GM06990 (cell line): Measurements from ENCODE around the gene MED12.

Experiments used
- DNase-seq: peaks from one replicate; pipeline ENCODE4 v3.0.0-alpha.2; 2011; ENCODE audit not compliant: insufficient read length; ENCODE audit errors: extremely low read depth
- H3K27me3 ChIP-seq: replicated peaks from 2 replicates; pipeline ENCODE4 v1.6.0; 2011; ENCODE audit warnings: low read length; ENCODE audit not compliant: control insufficient read depth, insufficient read depth
- H3K36me3 ChIP-seq: 2 replicates; pipeline ENCODE4 v1.5.1; 2011; ENCODE audit warnings: low read length; ENCODE audit not compliant: control insufficient read depth, insufficient read depth
- H3K4me3 ChIP-seq: replicated peaks from 2 replicates; pipeline ENCODE4 v1.5.1; 2011; ENCODE audit warnings: low read depth, mild to moderate bottlenecking, control low read depth, low read length
- TF ChIP-seq, protein P1 (sequence below): IDR thresholded peaks from 2 replicates; pipeline ENCODE4 v1.5.1; 2011; ENCODE audit warnings: low read length, control low read depth, mild to moderate bottlenecking, inconsistent platforms; ENCODE audit not compliant: insufficient read depth, poor library complexity, severe bottlenecking

The MED12 gene

DNA sequence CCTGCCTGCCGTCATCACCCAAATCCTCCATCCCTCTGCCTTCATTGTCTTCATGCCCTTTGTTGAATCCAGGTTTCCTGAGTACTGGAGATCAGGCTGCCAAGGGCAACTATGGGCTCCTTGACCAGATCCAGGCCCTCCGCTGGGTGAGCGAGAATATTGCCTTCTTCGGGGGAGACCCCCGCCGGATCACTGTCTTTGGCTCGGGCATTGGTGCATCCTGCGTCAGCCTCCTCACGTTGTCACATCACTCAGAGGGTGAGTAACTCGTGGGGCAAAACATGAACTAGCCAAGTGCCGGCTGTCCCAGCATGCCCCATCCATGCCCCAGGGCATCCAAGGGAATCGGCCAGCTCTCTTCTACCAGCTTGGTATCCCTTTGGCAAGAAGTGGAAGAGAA lies 45.7 kb downstream of the MED12 start:
- DNase-seq: no peak
- TF ChIP-seq, protein P1, sequence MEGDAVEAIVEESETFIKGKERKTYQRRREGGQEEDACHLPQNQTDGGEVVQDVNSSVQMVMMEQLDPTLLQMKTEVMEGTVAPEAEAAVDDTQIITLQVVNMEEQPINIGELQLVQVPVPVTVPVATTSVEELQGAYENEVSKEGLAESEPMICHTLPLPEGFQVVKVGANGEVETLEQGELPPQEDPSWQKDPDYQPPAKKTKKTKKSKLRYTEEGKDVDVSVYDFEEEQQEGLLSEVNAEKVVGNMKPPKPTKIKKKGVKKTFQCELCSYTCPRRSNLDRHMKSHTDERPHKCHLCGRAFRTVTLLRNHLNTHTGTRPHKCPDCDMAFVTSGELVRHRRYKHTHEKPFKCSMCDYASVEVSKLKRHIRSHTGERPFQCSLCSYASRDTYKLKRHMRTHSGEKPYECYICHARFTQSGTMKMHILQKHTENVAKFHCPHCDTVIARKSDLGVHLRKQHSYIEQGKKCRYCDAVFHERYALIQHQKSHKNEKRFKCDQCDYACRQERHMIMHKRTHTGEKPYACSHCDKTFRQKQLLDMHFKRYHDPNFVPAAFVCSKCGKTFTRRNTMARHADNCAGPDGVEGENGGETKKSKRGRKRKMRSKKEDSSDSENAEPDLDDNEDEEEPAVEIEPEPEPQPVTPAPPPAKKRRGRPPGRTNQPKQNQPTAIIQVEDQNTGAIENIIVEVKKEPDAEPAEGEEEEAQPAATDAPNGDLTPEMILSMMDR: no peak
- Histone ChIP-seq H3K36me3 (peaks cover 4% of the 10 kb centered on the region), H3K27me3 (no peaks in the 10 kb centered on the region), H3K4me3 (no peak overlapping the region)

DNA sequence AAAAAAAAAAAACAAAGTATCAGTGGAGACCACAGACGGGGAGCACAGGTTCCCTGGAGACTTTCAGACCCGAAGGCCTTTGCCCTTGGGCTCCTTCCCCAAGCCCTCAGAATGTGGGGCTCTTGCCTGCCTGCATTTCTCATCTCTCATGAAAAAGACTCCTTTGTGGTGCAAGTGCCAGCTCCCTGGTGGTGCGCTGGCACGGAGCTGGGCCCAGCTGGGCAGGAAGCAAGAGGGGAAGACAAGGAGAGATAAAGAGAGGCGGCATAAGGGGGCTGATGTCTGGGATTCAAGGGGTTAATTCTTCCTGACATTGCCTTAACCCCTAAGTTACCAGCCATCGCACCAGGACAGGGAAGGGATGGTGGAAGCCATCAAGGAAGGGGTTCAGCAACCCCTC lies 48.1 kb downstream of the MED12 start:
- Histone ChIP-seq H3K4me3 (no peak overlapping the region), H3K36me3 (peaks cover 2% of the 10 kb centered on the region), H3K27me3 (no peaks in the 10 kb centered on the region)
- TF ChIP-seq, protein P1: no peak
- no peak for DNase-seq

DNA sequence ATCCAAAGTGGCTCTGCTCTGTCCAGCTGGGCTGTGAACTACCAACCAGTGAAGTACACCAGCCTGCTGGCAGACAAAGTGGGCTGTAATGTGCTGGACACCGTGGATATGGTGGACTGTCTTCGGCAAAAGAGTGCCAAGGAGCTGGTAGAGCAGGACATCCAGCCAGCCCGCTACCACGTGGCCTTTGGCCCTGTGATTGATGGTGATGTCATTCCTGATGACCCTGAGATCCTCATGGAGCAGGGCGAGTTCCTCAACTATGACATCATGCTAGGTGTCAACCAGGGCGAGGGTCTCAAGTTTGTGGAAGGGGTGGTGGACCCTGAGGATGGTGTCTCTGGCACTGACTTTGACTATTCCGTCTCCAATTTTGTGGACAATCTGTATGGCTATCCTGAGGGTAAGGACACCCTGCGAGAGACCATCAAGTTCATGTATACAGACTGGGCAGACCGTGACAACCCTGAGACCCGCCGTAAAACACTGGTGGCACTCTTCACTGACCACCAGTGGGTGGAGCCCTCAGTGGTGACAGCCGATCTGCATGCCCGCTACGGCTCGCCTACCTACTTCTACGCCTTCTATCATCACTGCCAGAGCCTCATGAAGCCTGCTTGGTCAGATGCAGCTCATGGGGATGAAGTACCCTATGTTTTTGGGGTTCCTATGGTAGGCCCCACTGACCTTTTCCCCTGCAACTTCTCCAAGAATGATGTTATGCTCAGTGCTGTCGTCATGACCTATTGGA lies 48.8 kb downstream of the MED12 start:
- H3K36me3 ChIP-seq: peaks cover 2% of the 10 kb centered on the region
- no peak for DNase-seq
- H3K27me3 ChIP-seq: no peaks in the 10 kb centered on the region
- no peak overlapping the region for H3K4me3 ChIP-seq
- TF ChIP-seq, protein P1: no peak

DNA sequence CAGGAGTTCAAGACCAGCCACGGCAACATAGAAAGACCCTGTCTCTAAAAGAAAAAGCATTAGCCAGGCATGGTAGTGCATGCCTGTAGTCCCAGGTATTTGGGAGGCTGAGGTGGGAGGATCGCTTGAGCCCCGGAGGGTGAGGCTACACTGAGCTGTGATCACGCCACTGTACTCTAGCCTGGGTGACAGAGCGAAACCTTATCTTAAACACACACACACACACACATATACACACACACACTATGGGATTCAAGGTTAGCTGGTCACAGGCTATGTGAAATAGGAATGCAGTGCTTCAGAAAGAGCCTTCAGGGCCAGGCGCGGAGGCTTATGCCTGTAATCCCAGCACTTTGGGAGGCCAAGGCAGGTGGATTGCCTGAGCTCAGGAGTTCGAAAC lies 49.7 kb downstream of the MED12 start:
- Histone ChIP-seq H3K4me3 (no peak overlapping the region), H3K27me3 (no peaks in the 10 kb centered on the region), H3K36me3 (peaks cover 2% of the 10 kb centered on the region)
- TF ChIP-seq, protein P1: no peak
- no peak for DNase-seq

DNA sequence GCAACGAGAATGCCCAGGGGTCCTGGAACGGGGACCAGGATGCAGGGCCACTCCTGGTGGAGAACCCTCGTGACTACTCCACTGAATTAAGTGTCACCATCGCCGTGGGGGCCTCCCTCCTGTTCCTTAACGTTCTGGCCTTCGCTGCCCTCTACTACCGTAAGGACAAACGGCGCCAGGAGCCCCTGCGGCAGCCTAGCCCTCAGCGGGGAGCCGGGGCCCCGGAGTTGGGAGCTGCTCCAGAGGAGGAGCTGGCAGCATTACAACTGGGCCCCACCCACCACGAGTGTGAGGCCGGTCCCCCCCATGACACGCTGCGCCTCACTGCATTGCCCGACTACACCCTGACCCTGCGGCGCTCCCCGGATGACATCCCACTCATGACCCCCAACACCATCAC lies 51.2 kb downstream of the MED12 start:
- Histone ChIP-seq H3K27me3 (no peaks in the 10 kb centered on the region), H3K4me3 (no peak overlapping the region), H3K36me3 (no peaks in the 10 kb centered on the region; the same call in 1 of the 2 replicates)
- no peak for DNase-seq
- TF ChIP-seq, protein P1: no peak

DNA sequence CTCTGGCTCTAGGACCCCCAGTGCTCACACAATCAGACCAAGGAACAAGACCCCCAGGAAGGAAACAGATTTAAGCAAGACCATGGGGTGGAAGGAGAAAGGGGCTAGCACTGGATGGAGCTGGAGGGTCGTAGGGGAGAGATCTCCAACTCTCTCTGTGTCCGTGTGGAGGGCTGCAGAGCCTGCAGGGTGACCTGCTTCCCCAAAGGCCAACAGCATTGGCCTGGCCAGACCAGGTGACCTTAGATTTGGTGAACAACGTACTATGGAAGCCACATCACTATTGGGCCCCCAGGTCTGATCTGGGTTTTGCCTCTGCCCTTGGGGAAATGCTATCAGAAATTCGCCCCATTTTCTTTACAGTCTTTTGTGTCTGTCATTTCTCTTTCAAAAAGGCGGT lies 52.3 kb downstream of the MED12 start:
- TF ChIP-seq, protein P1: no peak
- Histone ChIP-seq H3K27me3 (no peaks in the 10 kb centered on the region), H3K4me3 (no peak overlapping the region), H3K36me3 (no peaks in the 10 kb centered on the region; the same call in 1 of the 2 replicates)
- DNase-seq: no peak
